ENCODE data around the gene TRPM4.

- TF ChIP-seq CTCF (IDR thresholded peaks at IDR 0.05), result no peak
- no peak for TF ChIP-seq POLR2A (IDR thresholded peaks at IDR 0.05)
These were observed 24.5 kb upstream of the TRPM4 start for GRCh38 chr19:49132974-49133609.
